HepG2 (cell line): ENCODE data around the gene SLC50A1. TPM values are rescaled to one million over a fixed set of nuclear protein-coding genes. Genes with fewer than 3 reads are reported as not detected.
A peak's percentile ranks its signal among the peaks of the same experiment; 100 is the strongest.

Experiments
- ATAC-seq: fragments of 200-7000 bp; cut with Tn5 transposase; 3 replicates; pipeline ENCODE4 v1.9.1; 2020; ENCODE audit warnings: mild to moderate bottlenecking, moderate library complexity
- BruUV-seq: library from RNA; stranded (reverse); fragments of 400-500 nt; replicated peaks from 2 replicates; lab custom pipeline; 2021; lab: Mats Ljungman, UMichigan
- CTCF ChIA-PET: fragments of 300-600 bp; formaldehyde crosslinking; extraction: SDS; loops from one replicate; lab custom pipeline; 2021; ENCODE audit warnings: low total read pairs, inconsistent platforms, low intra/inter-chr PET ratio; lab: Yijun Ruan, JAX
- POLR2A ChIA-PET: fragments of 350-600 bp; sonication (Branson Sonifier 250); formaldehyde crosslinking; loops from one replicate; lab custom pipeline; 2020; ENCODE audit warnings: antibody characterized with exemption, inconsistent platforms; lab: Yijun Ruan, JAX
- DNase-seq: peaks from one replicate; pipeline ENCODE4 v3.0.0-alpha.2; 2015; ENCODE audit warnings: low spot score
- FAIRE-seq: peaks from 3 replicates; lab custom pipeline; 2011; peaks lifted over from hg19 to GRCh38; lab: Jason Lieb, UNC
- H2AFZ ChIP-seq: one replicate; pipeline ENCODE4 v1.6.1; 2011; ENCODE audit warnings: low read length, inconsistent platforms
- H3K27ac ChIP-seq: fragments of 300-600 bp; 3 replicates; pipeline ENCODE4 v1.8.0; 2011; ENCODE audit warnings: mixed run types, mild to moderate bottlenecking, mixed read lengths, low read length, inconsistent platforms; ENCODE audit not compliant: insufficient read depth; ENCODE audit errors: extremely low read length
- H3K27me3 ChIP-seq, 2 experiments: fragments of 200-600 bp in 1 of 2; 2 replicates in 1 of 2; 3 replicates in 1 of 2; pipeline versions ENCODE4 v1.6.0 to v1.8.0; 2011; ENCODE audit warnings: low read length in 2 of 2, mild to moderate bottlenecking in 2 of 2, moderate library complexity in 2 of 2, inconsistent platforms in 1 of 2; ENCODE audit not compliant: insufficient read depth in 2 of 2, control insufficient read depth in 1 of 2
- H3K36me3 ChIP-seq, 2 experiments: fragments of 200-600 bp in 1 of 2; replicated peaks in 1 of 2; 2 replicates in 1 of 2; 3 replicates in 1 of 2; pipeline versions ENCODE4 v1.5.1 to v1.8.0; 2011; ENCODE audit warnings: low read length in 2 of 2, inconsistent platforms in 1 of 2; ENCODE audit not compliant: insufficient read depth in 2 of 2, control insufficient read depth in 1 of 2
- H3K4me1 ChIP-seq: 2 replicates; pipeline ENCODE4 v1.5.1; 2012; ENCODE audit warnings: low read length, inconsistent platforms; ENCODE audit not compliant: insufficient read depth
- H3K4me2 ChIP-seq: 2 replicates; pipeline ENCODE4 v1.6.0; 2011; ENCODE audit warnings: low read depth, low read length, inconsistent platforms
- H3K4me3 ChIP-seq, 3 experiments: fragments of 200-600 bp in 1 of 3; sonication (generic), shearing (Covaris generic) in 1 of 3; replicated peaks in 1 of 3; 2 replicates each; pipeline ENCODE4 v1.5.1; 2011 to 2016; ENCODE audit warnings: low read length in 3 of 3, inconsistent platforms in 2 of 3, low read depth in 2 of 3, mild to moderate bottlenecking in 2 of 3, control low read depth in 1 of 3, mixed read lengths in 1 of 3; ENCODE audit not compliant: insufficient read depth in 1 of 3
- H3K79me2 ChIP-seq: one replicate; pipeline ENCODE4 v1.6.1; 2011; ENCODE audit warnings: low read length, inconsistent platforms; ENCODE audit not compliant: insufficient read depth
- H3K9ac ChIP-seq: 2 replicates; pipeline ENCODE4 v1.6.0; 2011; ENCODE audit warnings: mild to moderate bottlenecking, low read depth, low read length, inconsistent platforms; ENCODE audit not compliant: insufficient read depth
- H3K9me3 ChIP-seq: 2 replicates; pipeline ENCODE4 v1.5.1; 2012; ENCODE audit warnings: mild to moderate bottlenecking, low read length
- H4K20me1 ChIP-seq: 2 replicates; pipeline ENCODE4 v1.6.0; 2011; ENCODE audit warnings: inconsistent platforms, mild to moderate bottlenecking, low read length, moderate library complexity; ENCODE audit not compliant: insufficient read depth
- AHR ChIP-seq: IDR thresholded peaks from 2 replicates; pipeline ENCODE4 v1.6.1; 2018; ENCODE audit warnings: missing genetic modification reagents, missing compliant biosample characterization
- CENPX ChIP-seq: sonication (generic); formaldehyde crosslinking; IDR thresholded peaks from 2 replicates; pipeline ENCODE4 v1.9.0; 2021; ENCODE audit warnings: mild to moderate bottlenecking, missing genetic modification reagents, moderate library complexity
- GATAD2A ChIP-seq: IDR thresholded peaks from 2 replicates; pipeline ENCODE4 v1.6.1; 2016
- HNRNPL ChIP-seq: fragments of 200-400 bp; formaldehyde crosslinking; IDR thresholded peaks from 2 replicates; pipeline ENCODE4 v1.6.1; 2017; ENCODE audit warnings: mild to moderate bottlenecking, low read depth, low read length
- MBD4 ChIP-seq: IDR thresholded peaks from 2 replicates; pipeline ENCODE4 v1.6.1; 2012; ENCODE audit warnings: low read length, inconsistent platforms, borderline replicate concordance
- MTF1 ChIP-seq: sonication (generic); formaldehyde crosslinking; IDR thresholded peaks from 2 replicates; pipeline ENCODE4 v1.5.0; 2020; ENCODE audit warnings: missing genetic modification reagents
- NFATC3 ChIP-seq: sonication (generic); formaldehyde crosslinking; IDR thresholded peaks from 2 replicates; pipeline ENCODE4 v1.5.1; 2020; ENCODE audit warnings: mild to moderate bottlenecking, missing genetic modification reagents
- PHB2 ChIP-seq: fragments of 450-650 bp; IDR thresholded peaks from 2 replicates; pipeline ENCODE4 v1.6.1; 2018; ENCODE audit not compliant: partially characterized antibody
- PLRG1 ChIP-seq: fragments of 450-650 bp; conservative IDR thresholded peaks from 2 replicates; pipeline ENCODE4 v1.6.1; 2016
- POLR2AphosphoS5 ChIP-seq: IDR thresholded peaks from 2 replicates; pipeline ENCODE4 v1.6.1; 2012; ENCODE audit warnings: low read depth, low read length
- RBM39 ChIP-seq: fragments of 200-400 bp; formaldehyde crosslinking; IDR thresholded peaks from one replicate; pipeline ENCODE4 v1.6.1; 2018; ENCODE audit warnings: antibody characterized with exemption, mild to moderate bottlenecking, low read depth, low read length; ENCODE audit not compliant: poor library complexity, severe bottlenecking
- SAFB2 ChIP-seq: sonication (generic); formaldehyde crosslinking; IDR thresholded peaks from 2 replicates; pipeline ENCODE4 v1.5.1; 2020; ENCODE audit warnings: missing genetic modification reagents, low read depth, mild to moderate bottlenecking, borderline replicate concordance
- SOX6 ChIP-seq, 2 experiments: fragments of 450-650 bp in 1 of 2; sonication (generic) in 1 of 2; formaldehyde crosslinking in 1 of 2; IDR thresholded peaks; 2 replicates each; pipeline versions ENCODE4 v1.4.0 to v1.6.1; 2017 to 2020; ENCODE audit warnings: antibody characterized with exemption in 1 of 2, mild to moderate bottlenecking in 1 of 2, missing genetic modification reagents in 1 of 2
- ZBTB38 ChIP-seq: sonication (generic); formaldehyde crosslinking; IDR thresholded peaks from 2 replicates; pipeline ENCODE4 v1.5.1; 2020; ENCODE audit warnings: mild to moderate bottlenecking, missing genetic modification reagents
- ZFP90 ChIP-seq: sonication (generic); formaldehyde crosslinking; IDR thresholded peaks from 2 replicates; pipeline ENCODE4 v1.8.0; 2022; ENCODE audit warnings: missing genetic modification reagents, mild to moderate bottlenecking, inconsistent platforms, borderline replicate concordance
- ZNF354B ChIP-seq: sonication (generic); formaldehyde crosslinking; IDR thresholded peaks from 2 replicates; pipeline ENCODE4 v1.8.0; 2022; ENCODE audit warnings: mild to moderate bottlenecking, missing genetic modification reagents
- ZNF441 ChIP-seq: sonication (generic); formaldehyde crosslinking; IDR thresholded peaks from 2 replicates; pipeline ENCODE4 v1.7.0; 2021; ENCODE audit warnings: missing genetic modification reagents, borderline replicate concordance
- ZNF652 ChIP-seq: IDR thresholded peaks from 2 replicates; pipeline ENCODE4 v1.6.1; 2016; ENCODE audit warnings: low read depth, borderline replicate concordance
- WGBS: methylation state at CpG from one replicate; pipeline ENCODE4 v1.1.6; 2017; ENCODE audit warnings: low lambda C conversion rate; 5-methylcytosine and 5-hydroxymethylcytosine counted together
- in situ Hi-C: cut with HindIII; loops from 2 replicates; pipeline ENCODE4 v1.10.0; 2017; ENCODE audit warnings: low pct_unique_long_range_greater_than_20kb; ENCODE audit not compliant: extremely low pct_ligation_motif_present
- intact Hi-C: fragments of 100-400 bp; cut with micrococcal nuclease; formaldehyde crosslinking; loops from one replicate; pipeline ENCODE4 v1.10.0; 2022; ENCODE audit not compliant: unreplicated experiment
- polyA plus RNA-seq, 8 experiments: library from polyadenylated mRNA; depleted of rRNA in 3 of 8; stranded (reverse) in 7 of 8; unstranded in 1 of 8; fragments of >200 nt; fragmentation: Illumina TruSeq in 4 of 8; extraction: Trizol in 4 of 8; gene quantifications; 2 replicates each; pipeline versions ENCODE4 v1.2.1 to v1.2.3, GENCODE V29; 2011 to 2016; ENCODE audit warnings: low read depth in 4 of 8, missing spikeins in 1 of 8, mixed read lengths in 1 of 8; ENCODE audit not compliant: insufficient read depth in 1 of 8
- total RNA-seq, 5 experiments: library from RNA; depleted of rRNA; stranded (reverse); fragments of >200 nt; fragmentation: Illumina TruSeq; extraction: Trizol; gene quantifications; 2 replicates each; pipeline ENCODE4 v1.2.3, GENCODE V29; 2016; ENCODE audit warnings: low read depth in 1 of 5
- TF ChIP-seq, protein P1 (sequence below): sonication (generic); formaldehyde crosslinking; conservative IDR thresholded peaks from 2 replicates; pipeline ENCODE4 v1.4.0; 2020; ENCODE audit warnings: mild to moderate bottlenecking, missing genetic modification reagents, moderate library complexity

Gene SLC50A1
- total and polyA plus RNA-seq, 2 of the 13 experiments (the other 11 are each of a cell fraction or from before 2014, with no cell fraction given), result 22.5 to 46.8 TPM

- TF ChIP-seq CENPX (no peak), GATAD2A (CRISPR knock-in tag) (peak; percentile 91), AHR (peak; percentile 98), ZBTB38 (CRISPR knock-in tag) (peak; percentile 93), SOX6 (IDR thresholded peaks at IDR 0.05) (no peak), SOX6 (CRISPR knock-in tag; IDR thresholded peaks at IDR 0.05) (peak; percentile 95)
Measured at GRCh38 chr1:155125946-155126555, 9.6 kb upstream of the SLC50A1 start (continued).

- Histone ChIP-seq H3K9me3 (no peaks in the 10 kb centered on the region), H3K4me3 (peak overlapping the region; percentile 96 to 99 (median 99)), H3K4me2 (peak overlapping the region; percentile 86), H4K20me1 (peaks cover 25% of the 10 kb centered on the region), H2AFZ (no peak overlapping the region), H3K9ac (peak overlapping the region; percentile 99), H3K27ac (peak overlapping the region; percentile 100), H3K4me1 (peaks cover 39% of the 10 kb centered on the region), H3K27me3 (no peaks in the 10 kb centered on the region; a peak in 1 of 5 replicates), H3K79me2 (peaks cover 48% of the 10 kb centered on the region), H3K36me3 (peaks cover 4 to 18% of the 10 kb centered on the region in 2 experiments; a peak in 4 of 5 replicates)
- peak; percentile 65 for ATAC-seq
- no peak for FAIRE-seq
- CTCF ChIA-PET, result no interaction called here
- in situ Hi-C loops (loop anchor here (5.0 kb wide), 1 partner anchor 34 kb away; no protein-coding TSS in a partner anchor), intact Hi-C loops (loop anchor here (1.0 to 5.0 kb wide), 5 partner anchors 9 to 956 kb away; partner anchors contain the start of genes MEX3A and SLC50A1)
- WGBS, result 0% methylated on average over 17 of the region's 32 CpGs
- POLR2A ChIA-PET, result interaction anchor here (0.8 to 6.4 kb wide), 28 partner anchors 9 to 195 kb away, joined by 3 to 144 read pairs (median 6); partner anchors contain the start of genes ADAM15, CKS1B, DPM3 and FDPS
- peak; percentile 88 for DNase-seq
- TSS peak; percentile 96 for BruUV-seq
- TF ChIP-seq PHB2 (no peak), POLR2AphosphoS5 (peak; percentile 67; the same call in 1 of the 2 replicates), ZFP90 (CRISPR knock-in tag) (no peak), SAFB2 (CRISPR knock-in tag) (no peak), NFATC3 (CRISPR knock-in tag) (no peak), MBD4 (no peak), MTF1 (CRISPR knock-in tag) (no peak), PLRG1 (no peak), ZNF652 (CRISPR knock-in tag) (no peak), RBM39 (no peak), ZNF354B (CRISPR knock-in tag) (peak; percentile 66; the same call in 1 of the 2 replicates), ZNF441 (peak; percentile 60), HNRNPL (no peak; the same call in 1 of the 2 replicates)
- TF ChIP-seq, protein P1, sequence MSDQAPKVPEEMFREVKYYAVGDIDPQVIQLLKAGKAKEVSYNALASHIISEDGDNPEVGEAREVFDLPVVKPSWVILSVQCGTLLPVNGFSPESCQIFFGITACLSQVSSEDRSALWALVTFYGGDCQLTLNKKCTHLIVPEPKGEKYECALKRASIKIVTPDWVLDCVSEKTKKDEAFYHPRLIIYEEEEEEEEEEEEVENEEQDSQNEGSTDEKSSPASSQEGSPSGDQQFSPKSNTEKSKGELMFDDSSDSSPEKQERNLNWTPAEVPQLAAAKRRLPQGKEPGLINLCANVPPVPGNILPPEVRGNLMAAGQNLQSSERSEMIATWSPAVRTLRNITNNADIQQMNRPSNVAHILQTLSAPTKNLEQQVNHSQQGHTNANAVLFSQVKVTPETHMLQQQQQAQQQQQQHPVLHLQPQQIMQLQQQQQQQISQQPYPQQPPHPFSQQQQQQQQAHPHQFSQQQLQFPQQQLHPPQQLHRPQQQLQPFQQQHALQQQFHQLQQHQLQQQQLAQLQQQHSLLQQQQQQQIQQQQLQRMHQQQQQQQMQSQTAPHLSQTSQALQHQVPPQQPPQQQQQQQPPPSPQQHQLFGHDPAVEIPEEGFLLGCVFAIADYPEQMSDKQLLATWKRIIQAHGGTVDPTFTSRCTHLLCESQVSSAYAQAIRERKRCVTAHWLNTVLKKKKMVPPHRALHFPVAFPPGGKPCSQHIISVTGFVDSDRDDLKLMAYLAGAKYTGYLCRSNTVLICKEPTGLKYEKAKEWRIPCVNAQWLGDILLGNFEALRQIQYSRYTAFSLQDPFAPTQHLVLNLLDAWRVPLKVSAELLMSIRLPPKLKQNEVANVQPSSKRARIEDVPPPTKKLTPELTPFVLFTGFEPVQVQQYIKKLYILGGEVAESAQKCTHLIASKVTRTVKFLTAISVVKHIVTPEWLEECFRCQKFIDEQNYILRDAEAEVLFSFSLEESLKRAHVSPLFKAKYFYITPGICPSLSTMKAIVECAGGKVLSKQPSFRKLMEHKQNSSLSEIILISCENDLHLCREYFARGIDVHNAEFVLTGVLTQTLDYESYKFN, result no peak
Measured at GRCh38 chr1:155126556-155127104, 9.0 kb upstream of the SLC50A1 start.
